ENCODE data around the gene POLG2. TPM values are rescaled to one million over a fixed set of nuclear protein-coding genes. Genes with fewer than 3 reads are reported as not detected.

Gene POLG2
- total RNA-seq, 1 experiment from 2014 or later, result 51.5 TPM

GRCh38 chr17:64457156-64457555 is 39.7 kb downstream of the POLG2 start:
- no TSS peak for BruUV-seq (replicated peaks)
- no peaks in the 10 kb centered on the region for H4K20me1 ChIP-seq (ENCODE audit: insufficient read depth)
- no peak overlapping the region for H3K4me3 ChIP-seq (replicated peaks in 1 of 2; ENCODE audit: low read depth in 1 of 2, low read length in 2 of 2)
- H3K79me2 ChIP-seq (ENCODE audit: insufficient read depth, low read length), result no peaks in the 10 kb centered on the region
- H3K9me2 ChIP-seq (ENCODE audit: insufficient read depth), result no peaks in the 10 kb centered on the region
- ChIA-PET POLR2A (interaction anchor here (0.6 kb wide), 1 partner anchor 50 kb away, joined by 3 read pairs; the partner anchor contains the start of gene CEP95), CTCF (interaction anchor here (1.8 kb wide), 1 partner anchor 37 kb away, joined by 3 read pairs; no protein-coding TSS in a partner anchor), RAD21 (ENCODE audit: low non-redundant PET in 1 of 2, low total read pairs in 2 of 2, uncharacterized antibody in 2 of 2, unreplicated experiment in 2 of 2) (no interaction called here)
- TF ChIP-seq EZH2phosphoT487 (IDR thresholded peaks at IDR 0.05; ENCODE audit: borderline replicate concordance) (no peak), JUND (IDR thresholded peaks at IDR 0.05) (no peak), SIN3A (IDR thresholded peaks at IDR 0.05; ENCODE audit: low read depth) (no peak), REST (IDR thresholded peaks at IDR 0.05; ENCODE audit: low read depth) (no peak), RAD21 (IDR thresholded peaks at IDR 0.05; ENCODE audit: low read depth) (no peak), YY1 (IDR thresholded peaks at IDR 0.05; ENCODE audit: extremely low read depth, insufficient replicate concordance, low read depth, low read length) (no peak), SP1 (IDR thresholded peaks at IDR 0.05; ENCODE audit: low read depth) (no peak), FOSL1 (IDR thresholded peaks at IDR 0.05; ENCODE audit: low read depth) (no peak), ZFX (IDR thresholded peaks at IDR 0.05) (no peak), EZH2 (IDR thresholded peaks at IDR 0.05) (no peak), CEBPB (IDR thresholded peaks at IDR 0.05; ENCODE audit: low read depth) (no peak)
- no peak overlapping the region for H3K9ac ChIP-seq (ENCODE audit: low read length)
- ATAC-seq, result no peak
- H3K4me2 ChIP-seq (ENCODE audit: low read length), result no peak overlapping the region
- intact Hi-C loops (cut with micrococcal nuclease), result no loop called here
- H3K27ac ChIP-seq (ENCODE audit: low read depth, low read length), result no peak overlapping the region
- DNase-seq (ENCODE audit: low read depth, low spot score), result no peak
- H2AFZ ChIP-seq (ENCODE audit: low read depth, low read length, poor library complexity, severe bottlenecking), result no peak overlapping the region
- H3K9me3 ChIP-seq (ENCODE audit: control insufficient read depth in 1 of 2, insufficient read depth in 1 of 2, low read depth in 1 of 2, low read length in 2 of 2), result no peaks in the 10 kb centered on the region
- H3K4me1 ChIP-seq (ENCODE audit: control insufficient read depth in 1 of 2, insufficient read depth in 2 of 2, low read length in 2 of 2), result peaks cover 7 to 28% of the 10 kb centered on the region in 2 experiments
- H3K27me3 ChIP-seq (ENCODE audit: insufficient read depth, low read length), result no peaks in the 10 kb centered on the region
- H3K36me3 ChIP-seq (ENCODE audit: control insufficient read depth in 1 of 2, insufficient read depth in 2 of 2, low read length in 2 of 2), result no peaks in the 10 kb centered on the region
